Thyroid gland (tissue), 4 donors: ENCODE results near the gene RNF113B. TPM values are rescaled to one million over a fixed set of nuclear protein-coding genes. Genes with fewer than 3 reads are reported as not detected.

ENCODE experiments used
- DNase-seq, 2 donors: peaks; one replicate each; pipeline ENCODE4 v3.0.0-alpha.2; 2019
- H3K27ac ChIP-seq, 3 donors: fragments of 200-600 bp; sonication (generic); 1 replicate in 2 of 3; 2 replicates in 1 of 3; pipeline ENCODE4 v1.5.1; 2016 to 2019; ENCODE audit warnings: mild to moderate bottlenecking in 1 of 3, moderate library complexity in 1 of 3
- H3K27me3 ChIP-seq: fragments of 200-600 bp; sonication (generic); one replicate; pipeline ENCODE4 v1.5.1; 2019
- H3K36me3 ChIP-seq, 2 donors: fragments of 200-600 bp; sonication (generic); one replicate each; pipeline ENCODE4 v1.5.1; 2016 to 2019
- H3K4me1 ChIP-seq, 2 donors: fragments of 200-600 bp; sonication (generic); one replicate each; pipeline ENCODE4 v1.5.1; 2017 to 2019
- H3K4me3 ChIP-seq, 3 donors: fragments of 200-600 bp; sonication (generic); replicated peaks in 1 of 3; 1 replicate in 2 of 3; 2 replicates in 1 of 3; pipeline ENCODE4 v1.5.1; 2016; ENCODE audit warnings: mild to moderate bottlenecking in 1 of 3
- H3K9me3 ChIP-seq: fragments of 200-600 bp; sonication (generic); one replicate; pipeline ENCODE4 v1.5.1; 2017
- POLR2A ChIP-seq, 2 donors: fragments of 450-650 bp; IDR thresholded peaks; one replicate each; pipeline ENCODE4 v1.6.1; 2017; ENCODE audit warnings: antibody characterized with exemption in 2 of 2, mild to moderate bottlenecking in 2 of 2, moderate library complexity in 1 of 2
- WGBS, 2 donors: methylation state at CpG; one replicate each; pipeline ENCODE4 v1.1.5; 2017; 5-methylcytosine and 5-hydroxymethylcytosine counted together
- intact Hi-C: fragments of 100-400 bp; cut with DNase I; formaldehyde crosslinking; loops from one replicate; pipeline ENCODE4 v1.15.1; 2023
- total RNA-seq, 4 donors: library from RNA; depleted of rRNA; stranded (reverse); fragments of >200 nt; gene quantifications; one replicate each; pipeline ENCODE4 v1.2.3, GENCODE V29; 2016
- TF ChIP-seq, protein P1 (sequence below), 6 experiments: fragments of 200-600 bp in 3 of 6; fragments of 450-650 bp in 3 of 6; sonication (generic) in 3 of 6; IDR thresholded peaks; one replicate each; pipeline ENCODE4 v1.5.1; 2016 to 2019; ENCODE audit warnings: antibody characterized with exemption in 6 of 6, mild to moderate bottlenecking in 2 of 6, inconsistent platforms in 1 of 6, moderate library complexity in 1 of 6

RNF113B gene
- total RNA-seq, 4 donors from 2014 or later: not detected

DNA sequence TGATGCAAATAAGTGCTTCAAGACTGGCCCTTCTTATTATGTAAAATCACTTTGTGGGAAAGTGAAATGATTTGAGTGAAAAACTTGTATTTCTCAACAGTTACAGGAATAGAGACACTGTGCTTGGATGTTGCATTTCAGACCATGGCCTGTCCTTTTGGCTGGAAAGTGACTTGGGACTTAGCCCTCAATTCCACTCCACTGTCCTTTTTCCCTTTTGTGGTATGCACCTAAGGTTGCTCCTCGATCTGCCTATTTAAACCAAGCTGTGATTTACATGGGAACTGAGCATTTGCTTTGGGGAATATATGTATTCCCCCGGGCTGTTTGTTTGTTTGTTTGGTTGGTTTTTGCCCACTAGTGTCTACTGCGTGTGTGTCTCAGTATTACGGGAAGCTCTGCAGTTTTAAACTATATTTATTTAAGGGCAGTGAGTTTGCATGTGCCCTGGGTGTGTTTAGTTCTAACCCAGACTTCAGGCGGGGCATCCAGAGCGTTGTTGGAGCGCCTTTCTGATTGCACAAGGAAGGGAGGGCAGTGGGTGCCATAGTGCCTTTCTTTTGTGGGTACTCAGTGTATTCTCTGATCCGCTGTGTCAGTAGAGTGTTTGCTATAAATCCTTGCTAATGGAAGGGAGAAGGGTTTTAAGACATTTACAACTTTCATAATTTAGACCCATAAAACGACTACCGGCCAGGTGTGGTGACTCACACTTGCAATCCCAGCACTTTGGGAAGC, 18.2 kb upstream of the RNF113B start:
- Histone ChIP-seq H3K4me3 (no peak overlapping the region), H3K36me3 (no peaks in the 10 kb centered on the region), H3K27me3 (no peaks in the 10 kb centered on the region), H3K9me3 (no peaks in the 10 kb centered on the region), H3K27ac (no peak overlapping the region), H3K4me1 (peaks cover 16 to 17% of the 10 kb centered on the region in 2 donors)
- DNase-seq: no peak
- intact Hi-C loops: no loop called here
- WGBS, 2 donors: 80 to 86% methylated on average over 10 of the region's 10 CpGs
- no peak for TF ChIP-seq POLR2A (IDR thresholded peaks at IDR 0.05)
- TF ChIP-seq, protein P1, sequence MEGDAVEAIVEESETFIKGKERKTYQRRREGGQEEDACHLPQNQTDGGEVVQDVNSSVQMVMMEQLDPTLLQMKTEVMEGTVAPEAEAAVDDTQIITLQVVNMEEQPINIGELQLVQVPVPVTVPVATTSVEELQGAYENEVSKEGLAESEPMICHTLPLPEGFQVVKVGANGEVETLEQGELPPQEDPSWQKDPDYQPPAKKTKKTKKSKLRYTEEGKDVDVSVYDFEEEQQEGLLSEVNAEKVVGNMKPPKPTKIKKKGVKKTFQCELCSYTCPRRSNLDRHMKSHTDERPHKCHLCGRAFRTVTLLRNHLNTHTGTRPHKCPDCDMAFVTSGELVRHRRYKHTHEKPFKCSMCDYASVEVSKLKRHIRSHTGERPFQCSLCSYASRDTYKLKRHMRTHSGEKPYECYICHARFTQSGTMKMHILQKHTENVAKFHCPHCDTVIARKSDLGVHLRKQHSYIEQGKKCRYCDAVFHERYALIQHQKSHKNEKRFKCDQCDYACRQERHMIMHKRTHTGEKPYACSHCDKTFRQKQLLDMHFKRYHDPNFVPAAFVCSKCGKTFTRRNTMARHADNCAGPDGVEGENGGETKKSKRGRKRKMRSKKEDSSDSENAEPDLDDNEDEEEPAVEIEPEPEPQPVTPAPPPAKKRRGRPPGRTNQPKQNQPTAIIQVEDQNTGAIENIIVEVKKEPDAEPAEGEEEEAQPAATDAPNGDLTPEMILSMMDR (IDR thresholded peaks at IDR 0.05): no peak

DNA sequence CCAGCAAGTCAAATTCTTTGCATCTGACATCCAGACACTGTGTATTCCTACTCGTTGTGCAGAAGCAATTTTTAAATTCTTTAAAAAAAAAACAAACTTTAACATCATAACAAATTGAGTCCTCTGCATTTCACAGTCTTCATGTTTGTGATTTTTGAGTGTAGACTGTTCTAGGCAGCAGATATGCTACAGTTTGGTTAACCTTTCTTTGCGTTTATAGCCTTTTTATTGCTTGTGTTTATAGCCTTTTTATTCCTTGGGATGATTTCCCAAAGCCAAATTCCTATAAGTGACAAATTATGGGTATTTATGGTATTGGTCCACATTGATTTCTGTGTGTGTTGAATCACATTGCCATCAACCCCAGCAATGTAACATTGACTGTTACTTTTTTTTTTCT, 14.9 kb upstream of the RNF113B start:
- no peak for TF ChIP-seq POLR2A (IDR thresholded peaks at IDR 0.05)
- intact Hi-C loops: no loop called here
- WGBS, 2 donors: 48 to 57% methylated on average over 2 of the region's 2 CpGs
- Histone ChIP-seq H3K36me3 (no peaks in the 10 kb centered on the region), H3K27me3 (no peaks in the 10 kb centered on the region), H3K4me1 (peaks cover 31 to 33% of the 10 kb centered on the region in 2 donors), H3K27ac (no peak overlapping the region), H3K9me3 (no peaks in the 10 kb centered on the region), H3K4me3 (no peak overlapping the region)
- DNase-seq: no peak

DNA sequence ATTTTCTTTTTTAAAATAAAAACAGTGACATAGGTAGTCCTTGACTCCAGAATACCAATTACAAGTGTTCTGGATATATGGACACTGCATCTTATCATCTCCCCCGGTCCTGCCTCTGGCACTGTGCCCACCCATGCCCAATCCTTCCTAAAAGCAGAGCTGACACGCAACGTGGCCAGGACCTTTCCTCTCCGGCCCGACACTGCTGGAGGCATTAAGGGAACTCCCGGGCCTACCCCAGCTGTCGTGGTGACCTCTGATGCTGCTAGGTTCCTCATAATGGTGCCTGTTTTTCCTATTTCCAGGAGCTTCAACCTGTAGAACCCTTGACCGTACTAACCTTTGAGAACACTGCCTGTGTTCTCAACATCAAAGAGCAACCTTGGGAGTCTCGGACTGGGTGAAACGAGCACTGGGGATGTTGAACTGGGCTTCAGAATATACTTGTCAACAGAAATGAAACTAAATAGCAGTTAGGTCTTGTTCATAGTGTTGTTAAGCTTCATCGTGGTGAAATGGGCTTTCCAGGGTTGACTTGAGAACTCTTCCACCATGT, 13.9 kb upstream of the RNF113B start:
- Histone ChIP-seq H3K27me3 (no peaks in the 10 kb centered on the region), H3K36me3 (no peaks in the 10 kb centered on the region), H3K9me3 (no peaks in the 10 kb centered on the region), H3K4me3 (no peak overlapping the region), H3K4me1 (peaks cover 37% of the 10 kb centered on the region in 2 donors), H3K27ac (peak overlapping the region in 1 of 3 donors; percentile 18)
- TF ChIP-seq, protein P1 (IDR thresholded peaks at IDR 0.05): no peak
- TF ChIP-seq POLR2A (IDR thresholded peaks at IDR 0.05): no peak
- intact Hi-C loops: no loop called here
- 79 to 82% methylated on average over 11 of the region's 11 CpGs for WGBS, 2 donors
- no peak for DNase-seq

DNA sequence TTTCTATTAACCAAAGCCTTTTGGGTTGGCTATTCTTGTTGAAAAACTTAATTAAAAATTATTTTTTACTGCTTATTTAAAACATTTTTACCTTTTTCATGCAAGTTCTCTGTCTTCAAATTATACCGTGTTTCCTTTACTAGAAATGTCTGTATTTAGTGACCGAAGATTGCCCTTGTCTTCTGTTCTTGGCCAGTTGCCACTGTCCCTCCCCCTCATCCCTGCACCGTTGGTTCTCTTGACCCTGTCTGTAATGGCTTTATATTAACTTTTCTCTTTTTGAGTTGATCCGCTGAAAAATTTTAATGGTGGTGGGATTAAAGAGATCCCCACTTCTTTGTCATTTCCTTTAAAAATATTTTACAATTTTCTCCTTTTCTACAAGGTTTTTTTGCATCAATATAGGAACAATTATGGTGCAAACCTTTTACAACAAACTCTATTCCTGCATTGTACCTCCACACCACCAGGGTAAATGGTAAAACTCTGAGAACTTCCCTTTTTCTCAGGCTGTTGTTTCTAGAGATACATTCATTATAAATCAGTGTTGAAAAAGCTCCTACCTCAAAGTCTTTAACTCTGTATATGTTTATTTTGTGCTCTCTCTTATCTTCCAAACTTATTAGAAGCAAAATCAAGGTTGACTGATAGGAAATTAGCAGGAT, 12.9 kb upstream of the RNF113B start:
- H3K4me3 ChIP-seq: no peak overlapping the region
- 9% methylated on average over 4 of the region's 4 CpGs for WGBS, 2 donors
- no peak for TF ChIP-seq POLR2A (IDR thresholded peaks at IDR 0.05)
- TF ChIP-seq, protein P1 (IDR thresholded peaks at IDR 0.05): peak in 3 of 6 experiments; percentile 10 to 33 (median 20)
- peaks cover 37 to 39% of the 10 kb centered on the region in 2 donors for H3K4me1 ChIP-seq
- peak; percentile 83 to 86 for DNase-seq
- no peaks in the 10 kb centered on the region for H3K9me3 ChIP-seq
- peak overlapping the region; percentile 85 to 91 (median 90) for H3K27ac ChIP-seq
- no peaks in the 10 kb centered on the region for H3K27me3 ChIP-seq
- no peaks in the 10 kb centered on the region for H3K36me3 ChIP-seq
- intact Hi-C loops: no loop called here

DNA sequence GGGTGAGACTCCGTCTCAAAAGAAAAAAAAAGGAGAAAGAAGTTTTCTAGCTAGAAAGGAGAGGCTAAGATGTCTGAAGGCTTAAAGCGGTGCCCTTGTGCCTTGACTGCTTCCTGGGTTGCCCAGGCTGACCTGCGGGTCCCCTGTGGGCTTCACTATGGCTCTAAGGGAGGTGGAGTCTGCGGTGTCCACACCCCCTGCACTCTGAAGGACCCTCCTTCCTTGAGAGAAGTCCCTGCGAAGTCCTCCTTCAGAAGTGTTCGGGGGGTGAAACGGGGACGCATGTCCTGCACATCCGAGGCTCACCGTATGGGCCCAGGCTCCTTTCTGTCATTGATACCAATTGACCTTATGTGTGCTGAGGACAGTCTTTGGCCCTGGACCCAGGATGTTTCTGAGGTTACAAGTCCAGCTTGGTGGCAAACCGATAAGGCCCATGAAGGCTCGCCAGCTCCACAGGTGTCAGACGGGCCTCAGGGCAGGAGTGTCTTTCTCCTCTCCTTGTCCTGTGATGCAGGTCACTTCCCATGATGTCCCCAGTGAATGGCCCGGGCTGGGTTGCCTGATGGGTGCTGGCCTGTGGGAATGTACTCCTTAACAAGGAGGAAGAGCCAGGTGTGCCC, 11.6 kb upstream of the RNF113B start:
- Histone ChIP-seq H3K27ac (peak overlapping the region; percentile 85 to 91 (median 90)), H3K36me3 (no peaks in the 10 kb centered on the region), H3K9me3 (no peaks in the 10 kb centered on the region), H3K4me3 (no peak overlapping the region), H3K4me1 (peaks cover 39 to 52% of the 10 kb centered on the region in 2 donors), H3K27me3 (no peaks in the 10 kb centered on the region)
- DNase-seq: peak in 1 of 2 donors; percentile 38
- TF ChIP-seq, protein P1 (IDR thresholded peaks at IDR 0.05): no peak
- no peak for TF ChIP-seq POLR2A (IDR thresholded peaks at IDR 0.05)
- 81 to 85% methylated on average over 13 to 14 of the region's 14 CpGs for WGBS, 2 donors
- intact Hi-C loops: no loop called here
